LNCaP clone FGC (cell line): ENCODE data around the gene PTPN9.
A peak's percentile ranks its signal among the peaks of the same experiment; 100 is the strongest.
"Not testable (repeated sequence)": the region's sequence is repeated elsewhere in the genome, so short reads cannot be mapped to it uniquely, and the experiment has no call there.

Experiments
- DNase-seq: peaks from one replicate; pipeline ENCODE4 v3.0.0-alpha.2; 2011; ENCODE audit warnings: low read depth
- H3K4me3 ChIP-seq: 2 replicates; pipeline ENCODE4 v1.5.1; 2011; ENCODE audit warnings: mild to moderate bottlenecking, low read depth, low read length, control low read depth
- CTCF ChIP-seq: IDR thresholded peaks from 2 replicates; pipeline ENCODE4 v1.5.1; 2012; ENCODE audit warnings: mild to moderate bottlenecking; ENCODE audit not compliant: control insufficient read depth, insufficient read depth; ENCODE audit errors: extremely low read depth

The PTPN9 gene

GRCh38 chr15:75578173-75578947, 755 bp downstream of the PTPN9 start:
- peak overlapping the region; percentile 62 for H3K4me3 ChIP-seq
- DNase-seq: no peak
- no peak for TF ChIP-seq CTCF

GRCh38 chr15:75577401-75578172, 1.5 kb downstream of the PTPN9 start:
- no peak for DNase-seq
- H3K4me3 ChIP-seq: peak overlapping the region; percentile 62
- TF ChIP-seq CTCF: no peak

- H3K4me3 ChIP-seq: no peak overlapping the region
- TF ChIP-seq CTCF: no peak
- DNase-seq: no peak
Observed at GRCh38 chr15:75573648-75574384, 5.3 kb downstream of the PTPN9 start.

GRCh38 chr15:75570126-75570845, 8.8 kb downstream of the PTPN9 start:
- no peak for TF ChIP-seq CTCF
- no peak overlapping the region for H3K4me3 ChIP-seq
- no peak for DNase-seq

GRCh38 chr15:75565062-75565970, 13.8 kb downstream of the PTPN9 start:
- no peak for DNase-seq
- no peak for TF ChIP-seq CTCF
- H3K4me3 ChIP-seq: no peak overlapping the region

- no peak for TF ChIP-seq CTCF
- no peak for DNase-seq
Observed at GRCh38 chr15:75561888-75562287, 17.2 kb downstream of the PTPN9 start.

GRCh38 chr15:75559360-75559759, 19.8 kb downstream of the PTPN9 start:
- DNase-seq, H3K4me3 ChIP-seq: not testable (repeated sequence)

More at GRCh38 chr15:75561888-75562287, 17.2 kb downstream of the PTPN9 start:
- no peak overlapping the region for H3K4me3 ChIP-seq

GRCh38 chr15:75558955-75559354, 20.2 kb downstream of the PTPN9 start:
- not testable (repeated sequence) for H3K4me3 ChIP-seq, DNase-seq
